ENCODE measurements around the gene VPS37C.

The VPS37C gene

GRCh38 chr11:61133145-61133544 lies 28.1 kb downstream of the VPS37C start:
- no peak for DNase-seq (ENCODE audit: low read depth in 2 of 2)

- no peak for DNase-seq (ENCODE audit: low read depth in 2 of 2)
Observed at GRCh38 chr11:61132646-61133045, 28.6 kb downstream of the VPS37C start.

DNA sequence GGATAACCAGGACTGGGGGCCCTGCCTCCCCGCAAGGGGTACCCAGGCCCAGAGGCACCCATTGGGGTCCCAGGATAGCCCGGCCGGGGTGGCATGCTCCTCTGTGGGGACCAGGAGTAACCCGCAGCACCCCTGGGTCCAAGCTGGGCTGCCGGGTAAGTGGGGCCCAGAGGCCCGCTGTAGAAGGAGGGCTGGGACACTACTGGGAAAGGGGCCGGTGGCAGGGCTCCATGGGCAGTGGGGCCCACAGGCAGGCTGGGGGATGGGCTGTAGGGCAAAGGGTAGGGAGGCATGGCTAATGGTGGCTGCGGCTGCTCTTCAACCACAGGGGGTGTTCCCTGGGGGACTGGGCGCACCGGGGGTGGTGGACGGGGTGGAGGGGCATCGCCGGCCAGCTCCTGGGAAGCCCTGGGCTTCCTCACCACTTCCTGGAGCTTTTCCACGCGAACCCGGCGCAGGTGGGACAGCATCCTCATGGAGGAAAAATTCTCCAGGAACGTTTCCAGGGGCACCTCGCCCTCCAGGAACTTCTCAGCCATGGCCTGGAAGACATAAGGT lies 29.1 kb downstream of the VPS37C start:
- DNase-seq (ENCODE audit: low read depth in 2 of 2): no peak

- no peak for DNase-seq (ENCODE audit: low read depth in 2 of 2)
Observed at GRCh38 chr11:61131586-61131985, 29.6 kb downstream of the VPS37C start.

- no peak for DNase-seq (ENCODE audit: low read depth in 2 of 2)
Observed at GRCh38 chr11:61131186-61131585, 30.0 kb downstream of the VPS37C start.

DNA sequence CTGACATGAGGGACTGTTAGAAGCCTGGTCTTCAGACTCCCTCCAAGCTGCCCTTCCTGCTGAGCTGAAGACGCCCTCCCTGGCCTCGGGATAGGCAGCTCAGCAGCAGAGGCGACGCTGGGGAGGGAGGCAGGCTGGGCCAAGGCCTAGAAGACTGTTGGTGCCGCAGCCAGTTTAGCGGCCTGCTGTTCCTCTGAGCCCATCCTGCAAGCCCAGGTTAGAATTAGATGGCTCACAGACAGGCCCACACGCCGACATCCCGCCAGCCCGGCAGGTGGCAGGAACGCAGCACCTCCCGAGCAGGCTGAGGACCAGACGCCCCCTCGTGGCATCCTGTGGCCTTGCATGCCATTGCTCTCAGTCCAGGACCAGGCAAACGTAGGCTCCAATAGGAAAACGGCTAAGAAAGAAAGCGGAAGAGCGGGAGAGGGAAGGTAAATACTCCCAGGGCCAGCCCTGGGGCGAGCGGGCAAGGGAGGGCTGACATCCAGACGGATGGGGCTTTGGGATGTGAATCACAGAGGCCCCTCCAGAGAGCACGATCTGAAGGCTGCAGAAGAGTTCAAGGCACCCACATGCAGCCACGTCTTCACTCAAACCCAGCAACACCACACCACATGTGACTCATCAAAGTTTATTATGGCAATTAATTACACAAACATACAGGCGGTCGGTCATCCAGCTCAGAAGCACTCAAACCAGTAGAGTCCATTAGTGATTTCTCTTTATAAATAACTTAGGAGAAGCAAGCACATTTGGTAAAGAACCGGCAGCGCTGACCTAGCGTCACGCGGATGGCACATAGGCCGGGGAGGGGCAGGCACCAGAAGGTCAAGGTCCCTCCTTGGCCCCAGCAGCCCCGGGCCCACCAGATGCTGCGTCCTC lies 31.3 kb downstream of the VPS37C start:
- DNase-seq (ENCODE audit: low read depth in 2 of 2): peak; percentile 81 to 84

- no peak for DNase-seq (ENCODE audit: low read depth in 2 of 2)
Observed at GRCh38 chr11:61128947-61129638, 32.1 kb downstream of the VPS37C start.

GRCh38 chr11:61127991-61128390 lies 33.2 kb downstream of the VPS37C start:
- no peak for DNase-seq (ENCODE audit: low read depth in 2 of 2)

DNA sequence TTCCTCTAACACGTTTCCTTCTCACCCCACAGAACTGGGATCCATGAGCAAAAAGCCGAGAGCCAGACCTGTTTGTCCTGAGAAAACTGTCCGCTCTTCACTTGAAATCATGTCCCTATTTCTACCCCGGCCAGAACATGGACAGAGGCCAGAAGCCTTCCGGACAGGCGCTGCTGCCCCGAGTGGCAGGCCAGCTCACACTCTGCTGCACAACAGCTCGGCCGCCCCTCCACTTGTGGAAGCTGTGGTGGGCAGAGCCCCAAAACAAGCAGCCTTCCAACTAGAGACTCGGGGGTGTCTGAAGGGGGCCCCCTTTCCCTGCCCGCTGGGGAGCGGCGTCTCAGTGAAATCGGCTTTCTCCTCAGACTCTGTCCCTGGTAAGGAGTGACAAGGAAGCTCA lies 35.0 kb downstream of the VPS37C start:
- DNase-seq (ENCODE audit: low read depth in 2 of 2): no peak

- no peak for DNase-seq (ENCODE audit: low read depth in 2 of 2)
Observed at GRCh38 chr11:61125310-61125684, 35.9 kb downstream of the VPS37C start.

- no peak for DNase-seq (ENCODE audit: low read depth in 2 of 2)
Observed at GRCh38 chr11:61124574-61125309, 36.5 kb downstream of the VPS37C start.

DNA sequence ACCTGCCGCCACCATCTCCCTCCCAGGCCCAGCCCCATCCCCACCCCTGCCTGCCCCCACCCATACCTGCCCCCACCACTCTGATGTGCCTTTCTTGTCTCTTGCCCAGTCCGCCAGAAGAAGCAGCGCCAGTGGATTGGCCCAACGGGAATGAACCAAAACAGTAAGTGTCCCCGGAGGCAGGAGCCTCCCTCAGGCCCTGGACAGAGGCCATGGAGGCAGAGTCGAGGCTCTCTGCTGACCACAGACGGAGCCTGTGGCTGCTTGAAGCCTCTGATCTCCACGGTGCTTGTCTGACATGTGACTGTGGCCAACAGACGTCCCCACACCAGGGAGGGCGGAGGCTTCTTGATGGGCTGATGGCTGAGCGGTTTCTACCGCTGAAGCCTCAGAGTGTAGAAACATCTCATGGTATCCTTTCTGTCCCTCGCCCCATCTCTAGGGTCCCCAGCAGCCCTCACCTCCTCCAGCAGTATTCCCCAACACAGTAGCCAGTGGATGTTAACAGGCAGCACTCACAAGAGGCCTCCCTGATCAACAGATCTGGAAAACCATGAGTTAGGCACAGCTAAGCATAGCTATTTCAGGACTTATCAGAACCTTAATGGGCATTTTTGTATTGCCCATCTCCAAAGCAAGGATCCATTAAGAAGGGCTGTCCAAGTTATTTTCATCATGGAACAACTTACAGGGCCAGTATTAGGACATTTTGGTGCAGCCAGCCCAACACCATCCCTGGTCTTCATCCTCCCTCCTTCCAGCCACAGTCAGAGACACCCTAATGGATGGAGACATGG lies 37.3 kb downstream of the VPS37C start:
- no peak for DNase-seq (ENCODE audit: low read depth in 2 of 2)

DNA sequence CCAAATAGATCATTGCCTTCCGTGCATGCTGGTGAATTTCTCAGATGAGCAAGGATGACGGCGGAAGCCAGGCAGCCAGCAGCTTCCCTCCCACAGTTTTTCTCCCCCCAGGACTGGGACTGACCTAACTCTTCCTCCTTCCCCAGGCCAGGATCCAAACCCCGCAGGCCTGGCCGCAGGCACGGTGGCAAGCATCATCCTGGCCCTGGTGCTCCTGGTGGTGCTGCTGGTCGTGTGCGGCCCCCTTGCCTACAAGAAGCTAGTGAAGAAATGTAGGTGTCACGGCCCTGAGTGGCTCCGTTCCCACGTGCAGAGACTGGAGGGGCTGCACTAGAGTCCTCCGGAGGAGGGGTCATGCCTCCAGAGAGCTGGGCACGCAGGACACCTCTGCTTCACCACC lies 38.5 kb downstream of the VPS37C start:
- no peak for DNase-seq (ENCODE audit: low read depth in 2 of 2)

- DNase-seq (ENCODE audit: low read depth in 2 of 2): no peak
Observed at GRCh38 chr11:61121917-61122316, 39.3 kb downstream of the VPS37C start.

GRCh38 chr11:61121192-61121831 lies 39.9 kb downstream of the VPS37C start:
- DNase-seq (ENCODE audit: low read depth in 2 of 2): no peak

DNA sequence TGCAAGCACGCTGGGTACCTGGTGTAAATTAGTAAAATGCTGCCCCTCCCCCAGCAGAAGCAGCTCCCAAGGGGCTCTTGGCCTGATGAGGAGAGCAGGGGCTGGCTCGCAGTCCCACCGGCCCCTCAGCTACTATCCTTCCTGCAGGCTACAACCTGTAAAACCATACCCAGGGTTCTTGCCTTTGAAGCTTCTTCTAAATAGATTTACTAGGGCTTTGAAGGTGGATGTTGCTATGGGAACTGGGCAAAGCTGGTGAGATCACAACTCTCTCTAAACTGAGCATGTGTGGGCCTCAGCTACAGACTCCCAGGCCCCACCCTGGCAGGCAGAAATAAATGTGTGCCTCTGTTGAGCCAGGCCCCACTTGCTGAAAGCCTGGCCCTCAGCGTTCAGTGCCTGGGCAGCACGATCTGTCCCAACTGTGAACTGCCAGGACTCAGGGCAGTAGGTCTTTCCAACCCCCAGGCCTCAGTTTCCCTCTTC lies 40.5 kb downstream of the VPS37C start:
- DNase-seq (ENCODE audit: low read depth in 2 of 2): no peak

DNA sequence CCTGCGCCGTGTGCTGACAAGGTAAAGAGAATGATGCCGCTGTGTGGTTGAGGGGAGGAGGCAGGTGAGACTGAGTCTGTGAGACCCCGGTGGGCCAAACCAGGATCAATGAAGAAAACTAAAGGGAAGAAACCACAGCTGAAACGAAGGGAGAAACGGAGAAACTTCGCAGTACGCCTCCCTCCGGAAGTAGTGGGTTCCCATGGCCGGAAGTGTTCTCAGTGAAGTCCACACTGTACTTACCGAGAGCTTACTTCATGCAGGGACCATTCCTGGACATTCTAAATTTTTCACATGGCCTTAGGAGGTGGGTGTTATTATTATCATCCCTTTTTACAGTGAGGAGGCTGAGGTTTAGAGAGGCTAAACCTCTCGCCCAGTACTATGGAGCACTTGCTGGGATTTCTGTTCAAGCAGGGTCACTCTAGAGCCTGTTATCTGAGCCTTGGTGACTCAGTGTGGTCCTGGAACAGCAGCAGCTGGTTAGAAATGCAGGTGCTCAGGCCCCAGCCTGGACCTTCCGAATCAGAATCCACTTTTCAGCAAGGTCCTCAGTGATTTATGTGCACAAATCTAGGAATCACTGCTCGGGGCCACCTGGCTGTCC lies 41.0 kb downstream of the VPS37C start:
- no peak for DNase-seq (ENCODE audit: low read depth in 2 of 2)

GRCh38 chr11:61119571-61119970 lies 41.7 kb downstream of the VPS37C start:
- DNase-seq (ENCODE audit: low read depth in 2 of 2): no peak

- DNase-seq (ENCODE audit: low read depth in 2 of 2): no peak
Observed at GRCh38 chr11:61119055-61119454, 42.2 kb downstream of the VPS37C start.

DNA sequence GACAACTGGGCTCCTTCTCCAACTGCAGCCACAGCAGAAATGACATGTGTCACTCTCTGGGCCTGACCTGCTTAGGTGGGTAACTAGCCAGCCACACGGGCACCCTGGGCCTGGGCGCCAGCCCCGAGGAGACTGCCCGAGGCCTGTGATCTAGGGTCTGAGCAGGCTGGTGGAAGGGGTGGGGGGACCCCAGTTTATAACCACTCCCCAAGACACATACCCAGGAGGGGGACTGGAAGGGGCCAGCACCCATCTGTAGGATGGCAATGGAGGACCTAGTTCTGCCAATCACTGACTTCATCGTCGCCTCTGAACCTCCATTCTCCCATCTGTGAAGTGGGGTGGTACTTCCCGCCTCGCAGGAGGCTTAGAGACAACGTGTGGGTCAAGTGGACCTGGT lies 42.8 kb downstream of the VPS37C start:
- no peak for DNase-seq (ENCODE audit: low read depth in 2 of 2)
